ENCODE measurements around the gene EVI5L. TPM values are rescaled to one million over a fixed set of nuclear protein-coding genes. Genes with fewer than 3 reads are reported as not detected.

Gene EVI5L
- total and polyA plus RNA-seq, 2 donors (not counting 3 experiments of a cell fraction or from before 2014, with no cell fraction given), result 11.9 to 13.5 TPM

DNA sequence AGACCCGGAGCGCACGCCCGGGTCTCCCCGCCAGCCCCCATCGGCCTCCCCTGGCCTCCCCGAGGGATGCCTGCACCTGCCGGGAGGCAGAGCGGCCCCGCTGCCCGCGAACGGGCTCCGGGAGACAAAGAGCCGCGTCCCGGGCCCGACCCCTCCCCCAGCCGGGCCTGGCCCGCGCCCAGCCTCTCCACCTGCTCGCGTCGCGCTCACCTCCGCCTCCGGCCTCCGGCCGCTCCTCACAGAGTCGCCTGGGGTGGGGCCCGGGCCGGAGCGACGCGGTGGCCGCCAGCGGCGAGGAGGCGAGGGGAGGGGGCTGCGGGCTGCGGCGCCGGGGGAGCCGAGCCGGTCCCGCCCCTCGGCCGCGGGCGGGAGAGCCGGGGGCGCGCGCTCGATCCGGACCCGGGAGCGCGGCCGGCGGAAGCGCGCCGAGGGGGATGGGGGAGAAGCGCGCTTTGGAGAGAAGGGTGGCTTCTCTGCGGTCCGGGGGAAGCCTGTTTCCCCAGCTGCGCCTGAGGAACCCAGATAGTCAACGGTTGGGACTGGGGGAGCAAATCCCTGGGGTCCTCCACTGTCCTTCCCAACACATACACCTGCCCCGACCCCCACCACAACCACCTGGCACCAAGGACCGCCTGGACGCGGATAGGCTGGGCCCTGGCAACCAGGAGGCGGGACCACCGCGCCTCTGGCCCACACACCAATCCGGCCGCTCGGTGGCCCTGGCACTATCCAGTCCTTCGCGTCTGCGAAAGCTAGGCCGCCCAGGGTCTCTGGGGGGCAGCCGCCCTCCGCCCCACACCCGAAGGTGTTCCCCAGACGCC, 44.3 kb downstream of the EVI5L start, which contains the start of gene PRR36:
PRR36 (minus strand) TSS at position 315 of the 821 bp plus-strand sequence. CDS start 701 bp downstream, outside the sequence.
- peaks cover 11 to 25% of the 10 kb centered on the region in 2 experiments for H3K27me3 ChIP-seq (ENCODE audit: control insufficient read depth in 2 of 2, insufficient read depth in 2 of 2, low read length in 2 of 2)
- peak within 1 kb of the TSS in 1 of 3 experiments; percentile 6 for H3K4me3 ChIP-seq (replicated peaks in 1 of 3; ENCODE audit: insufficient read depth in 1 of 3, low read depth in 1 of 3, low read length in 3 of 3)
- no TSS peak for BruUV-seq (replicated peaks)
- H2AFZ ChIP-seq (ENCODE audit: low read depth, low read length), result no peak within 1 kb of the TSS
- H4K20me1 ChIP-seq (replicated peaks; ENCODE audit: control insufficient read depth, extremely low read depth, insufficient read depth, low read length), result no peaks in the 10 kb centered on the region
- H3K36me3 ChIP-seq (ENCODE audit: control insufficient read depth in 2 of 2, extremely low read depth in 1 of 2, insufficient read depth in 2 of 2, low read length in 2 of 2), result no peaks in the 10 kb centered on the region
- intact Hi-C loops (cut with micrococcal nuclease), result loop anchor here (5.0 kb wide), 1 partner anchor 42 kb away; the partner anchor contains the start of gene EVI5L
- H3K9me1 ChIP-seq (replicated peaks; ENCODE audit: control insufficient read depth, extremely low read depth, insufficient read depth, low read length), result no peaks in the 10 kb centered on the region
- no peak within 1 kb of the TSS for H3K9ac ChIP-seq (replicated peaks; ENCODE audit: extremely low read depth, insufficient read depth, low read length)
- H3K9me3 ChIP-seq (replicated peaks; ENCODE audit: control insufficient read depth, insufficient read depth, low read length), result no peaks in the 10 kb centered on the region
- POLR2A ChIA-PET, result interaction anchor here (0.6 kb wide), 1 partner anchor 473 kb away, joined by 3 read pairs; no protein-coding TSS in a partner anchor
- dilution Hi-C loops (cut with MboI; ENCODE audit: extremely low pct_ligation_motif_present, low sequenced_read_pairs), result no loop called here
- H3K4me2 ChIP-seq (ENCODE audit: insufficient read depth, low read length), result no peak within 1 kb of the TSS
- H3K27ac ChIP-seq (ENCODE audit: insufficient read depth, low read depth, low read length), result no peak within 1 kb of the TSS
- no peak for FAIRE-seq
- CTCF ChIA-PET, result interaction anchor here (1.0 kb wide), 2 partner anchors 11 to 13 kb away, joined by 3 read pairs; no protein-coding TSS in a partner anchor
- DNase-seq (ENCODE audit: low read depth, low spot score), result peak; percentile 35
- H3K79me2 ChIP-seq (ENCODE audit: control insufficient read depth, insufficient read depth, low read length), result no peaks in the 10 kb centered on the region
- TF ChIP-seq EZH2 (IDR thresholded peaks at IDR 0.05; ENCODE audit: borderline replicate concordance, low read depth, low read length, severe bottlenecking), result peak; percentile 90
- no peak for TF ChIP-seq GATA2 (IDR thresholded peaks at IDR 0.05; ENCODE audit: insufficient read depth, insufficient read length, low read depth, low read length)
- H3K4me1 ChIP-seq (ENCODE audit: control insufficient read depth, extremely low read depth, insufficient read depth, low read length), result no peaks in the 10 kb centered on the region

DNA sequence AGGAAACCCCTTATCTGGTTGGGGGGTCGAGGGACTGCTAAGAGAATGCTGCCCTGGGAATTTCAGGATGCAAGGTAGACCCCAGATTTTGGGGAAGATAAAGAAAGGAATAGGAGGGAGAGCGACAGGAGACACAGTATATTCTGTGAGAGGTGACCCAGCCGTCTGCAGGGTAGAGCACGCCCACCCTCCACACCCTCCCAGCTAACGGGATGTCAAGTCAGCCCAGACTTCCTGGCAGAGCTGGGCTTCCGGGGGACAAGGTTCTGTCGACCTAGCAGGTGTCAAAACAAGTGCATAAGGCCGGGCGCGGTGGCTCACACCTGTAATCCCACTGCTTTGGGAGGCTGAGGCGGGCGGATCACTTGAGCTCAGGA, 44.9 kb downstream of the EVI5L start:
- Histone ChIP-seq H3K4me1 (ENCODE audit: control insufficient read depth, extremely low read depth, insufficient read depth, low read length) (no peaks in the 10 kb centered on the region), H3K9me1 (replicated peaks; ENCODE audit: control insufficient read depth, extremely low read depth, insufficient read depth, low read length) (no peaks in the 10 kb centered on the region), H3K9me3 (replicated peaks; ENCODE audit: control insufficient read depth, insufficient read depth, low read length) (no peaks in the 10 kb centered on the region), H2AFZ (ENCODE audit: low read depth, low read length) (no peak overlapping the region), H3K4me3 (replicated peaks in 1 of 3; ENCODE audit: insufficient read depth in 1 of 3, low read depth in 1 of 3, low read length in 3 of 3) (no peak overlapping the region), H3K27ac (ENCODE audit: insufficient read depth, low read depth, low read length) (no peak overlapping the region), H3K36me3 (ENCODE audit: control insufficient read depth in 2 of 2, extremely low read depth in 1 of 2, insufficient read depth in 2 of 2, low read length in 2 of 2) (no peaks in the 10 kb centered on the region), H4K20me1 (replicated peaks; ENCODE audit: control insufficient read depth, extremely low read depth, insufficient read depth, low read length) (no peaks in the 10 kb centered on the region), H3K9ac (replicated peaks; ENCODE audit: extremely low read depth, insufficient read depth, low read length) (no peak overlapping the region), H3K27me3 (ENCODE audit: control insufficient read depth in 2 of 2, insufficient read depth in 2 of 2, low read length in 2 of 2) (peaks cover 11 to 25% of the 10 kb centered on the region in 2 experiments), H3K4me2 (ENCODE audit: insufficient read depth, low read length) (no peak overlapping the region), H3K79me2 (ENCODE audit: control insufficient read depth, insufficient read depth, low read length) (no peaks in the 10 kb centered on the region)
- POLR2A ChIA-PET, result interaction anchor here (0.6 kb wide), 1 partner anchor 472 kb away, joined by 3 read pairs; no protein-coding TSS in a partner anchor
- no peak for TF ChIP-seq MAX (IDR thresholded peaks at IDR 0.05; ENCODE audit: insufficient read depth, insufficient read length)
- TF ChIP-seq POLR2AphosphoS5 (IDR thresholded peaks at IDR 0.05; ENCODE audit: insufficient read depth, low read depth, low read length), result no peak
- TF ChIP-seq FOS (IDR thresholded peaks at IDR 0.05; ENCODE audit: borderline replicate concordance, insufficient read depth, low read length), result no peak
- TF ChIP-seq CTCF (IDR thresholded peaks at IDR 0.05; ENCODE audit: extremely low read depth in 1 of 2, insufficient read depth in 1 of 2, low read depth in 1 of 2, low read length in 2 of 2), result no peak
- dilution Hi-C loops (cut with MboI; ENCODE audit: extremely low pct_ligation_motif_present, low sequenced_read_pairs) (no loop called here), intact Hi-C loops (cut with micrococcal nuclease) (loop anchor here (5.0 kb wide), 1 partner anchor 43 kb away; the partner anchor contains the start of gene EVI5L)
- no peak for FAIRE-seq
- no peak for DNase-seq (ENCODE audit: low read depth, low spot score)
- no TSS peak for BruUV-seq (replicated peaks)
- CTCF ChIA-PET, result interaction anchor here (1.0 kb wide), 2 partner anchors 11 to 12 kb away, joined by 3 read pairs; no protein-coding TSS in a partner anchor

Measured in endothelial cell of umbilical vein (primary cell).